ENCODE results near the gene OBSL1.

- no peak for TF ChIP-seq CTCF (IDR thresholded peaks at IDR 0.05 in 2 of 3, conservative IDR thresholded peaks at IDR 0.05 in 1 of 3; ENCODE audit: control insufficient read depth in 2 of 3, extremely low read depth in 1 of 3, insufficient read depth in 1 of 3, low read depth in 3 of 3, low read length in 3 of 3)
- no peak for TF ChIP-seq CREM (IDR thresholded peaks at IDR 0.05; ENCODE audit: low read depth)
- no peak for TF ChIP-seq NBN (IDR thresholded peaks at IDR 0.05)
- TF ChIP-seq TBL1XR1 (IDR thresholded peaks at IDR 0.05; ENCODE audit: low read depth, low read length) = no peak
- no peak for TF ChIP-seq ZNF217 (IDR thresholded peaks at IDR 0.05)
- no peak for TF ChIP-seq BCL11A (IDR thresholded peaks at IDR 0.05; ENCODE audit: low read depth, low read length)
- TF ChIP-seq STAT3 (IDR thresholded peaks at IDR 0.05; ENCODE audit: low read depth, low read length) = no peak
- TF ChIP-seq GABPA (IDR thresholded peaks at IDR 0.05; ENCODE audit: low read depth) = no peak
Measured at GRCh38 chr2:219508444-219508734, 63.0 kb downstream of the OBSL1 start.
